Stimulated activated CD4-positive, alpha-beta T cell treated with anti-CD3 and anti-CD28 coated beads, Interleukin-15, amount 100 ng/mL, for 48 hours (primary cell): ENCODE data around the gene BCL6.

Experiments
- DNase-seq, 2 donors: peaks; one replicate each; pipeline ENCODE4 v3.0.0-alpha.2; 2020; ENCODE audit warnings: low read depth in 2 of 2

Gene BCL6

DNA sequence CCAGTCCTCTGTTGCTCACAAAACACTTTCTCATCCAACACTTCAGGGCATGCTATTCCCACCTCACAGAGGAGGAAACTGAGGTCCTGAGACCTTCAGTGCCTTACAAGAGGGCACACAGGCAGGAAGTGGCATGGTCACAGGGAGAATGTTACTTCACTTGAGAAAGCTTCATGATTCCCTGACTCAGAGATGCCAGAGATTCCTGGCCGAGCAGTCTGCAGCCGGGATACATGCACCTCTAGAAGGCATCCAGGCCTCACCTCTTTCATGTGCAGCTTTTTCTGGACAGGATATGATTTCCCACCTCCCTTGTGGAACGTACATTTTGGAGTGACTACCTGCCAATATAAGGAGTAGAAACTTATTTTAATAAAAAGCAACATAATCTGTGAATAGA, 72.3 kb downstream of the BCL6 start:
- DNase-seq = no peak
